ENCODE data around the gene AP1B1. TPM values are rescaled to one million over a fixed set of nuclear protein-coding genes. Genes with fewer than 3 reads are reported as not detected.

Gene AP1B1
- total RNA-seq, 1 donor = 37.3 TPM

- Histone ChIP-seq H4K20me1 (ENCODE audit: insufficient read depth, low read length) (peaks cover 10% of the 10 kb centered on the region), H2AFZ (ENCODE audit: low read length) (no peak overlapping the region), H3K79me2 (ENCODE audit: insufficient read depth, low read length) (no peaks in the 10 kb centered on the region), H3K9me3 (ENCODE audit: low read depth, low read length) (no peaks in the 10 kb centered on the region), H3K4me2 (ENCODE audit: insufficient read depth, low read length) (no peak overlapping the region), H3K4me1 (ENCODE audit: insufficient read depth, low read length) (peaks cover 3% of the 10 kb centered on the region), H3K36me3 (ENCODE audit: insufficient read depth, low read length) (peaks cover 48% of the 10 kb centered on the region), H3K27ac (ENCODE audit: low read depth, low read length) (no peak overlapping the region), H3K27me3 (ENCODE audit: insufficient read depth, low read length) (no peaks in the 10 kb centered on the region), H3K4me3 (ENCODE audit: insufficient read depth, low read length) (no peak overlapping the region)
- peak; percentile 56 for DNase-seq (ENCODE audit: insufficient read length, low spot score, missing footprints)
- no peak for TF ChIP-seq CTCF (IDR thresholded peaks at IDR 0.05; ENCODE audit: extremely low read depth, low read depth, low read length)
Observed at GRCh38 chr22:29341849-29342127, 46.6 kb downstream of the AP1B1 start.

DNA sequence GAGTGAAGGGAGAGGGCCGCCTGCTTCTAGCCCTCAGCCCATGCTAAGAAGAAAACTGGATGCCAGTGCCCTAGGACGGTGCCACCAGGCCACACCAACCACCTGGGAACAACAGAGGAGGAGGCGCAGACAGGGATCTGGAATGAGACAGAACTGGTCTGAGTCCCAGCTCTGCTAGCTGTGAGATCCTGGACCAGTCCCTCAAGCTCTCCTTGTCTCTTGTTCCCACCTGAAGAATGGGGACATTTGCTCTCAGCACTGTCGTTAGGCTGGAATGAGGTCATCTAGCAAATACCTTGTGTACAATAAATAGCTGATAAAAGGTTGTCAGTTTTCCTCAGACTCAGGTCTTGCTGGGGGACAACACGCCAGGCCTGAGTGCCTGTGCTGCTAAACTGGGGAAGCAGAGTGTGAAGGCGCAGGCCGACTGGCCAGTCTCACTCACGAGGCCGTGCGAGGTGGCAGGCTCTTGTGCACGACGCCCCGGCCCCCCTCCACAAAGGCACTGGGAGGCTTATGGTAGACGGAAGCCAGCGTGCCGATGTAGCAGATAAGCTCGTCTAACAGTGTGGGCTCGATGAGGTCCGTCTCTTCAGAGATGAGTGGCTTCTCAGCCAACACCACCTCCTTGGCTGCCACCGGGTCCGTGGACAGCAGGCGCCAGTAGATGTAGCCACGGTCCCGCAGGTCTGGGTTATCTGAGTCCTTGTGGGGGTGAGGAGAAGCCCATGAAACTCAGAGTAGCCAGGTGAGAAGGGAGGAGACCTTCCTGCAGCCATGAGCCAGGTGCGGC lies 47.1 kb downstream of the AP1B1 start:
- Histone ChIP-seq H3K4me3 (ENCODE audit: insufficient read depth, low read length) (no peak overlapping the region), H3K9me3 (ENCODE audit: low read depth, low read length) (no peaks in the 10 kb centered on the region), H3K79me2 (ENCODE audit: insufficient read depth, low read length) (no peaks in the 10 kb centered on the region), H3K36me3 (ENCODE audit: insufficient read depth, low read length) (peaks cover 47% of the 10 kb centered on the region), H3K4me2 (ENCODE audit: insufficient read depth, low read length) (no peak overlapping the region), H3K27ac (ENCODE audit: low read depth, low read length) (no peak overlapping the region), H3K27me3 (ENCODE audit: insufficient read depth, low read length) (no peaks in the 10 kb centered on the region), H2AFZ (ENCODE audit: low read length) (no peak overlapping the region), H3K4me1 (ENCODE audit: insufficient read depth, low read length) (peaks cover 3% of the 10 kb centered on the region), H4K20me1 (ENCODE audit: insufficient read depth, low read length) (peaks cover 10% of the 10 kb centered on the region)
- peak; percentile 42 for DNase-seq (ENCODE audit: insufficient read length, low spot score, missing footprints)
- TF ChIP-seq CTCF (IDR thresholded peaks at IDR 0.05; ENCODE audit: extremely low read depth, low read depth, low read length) = no peak

DNA sequence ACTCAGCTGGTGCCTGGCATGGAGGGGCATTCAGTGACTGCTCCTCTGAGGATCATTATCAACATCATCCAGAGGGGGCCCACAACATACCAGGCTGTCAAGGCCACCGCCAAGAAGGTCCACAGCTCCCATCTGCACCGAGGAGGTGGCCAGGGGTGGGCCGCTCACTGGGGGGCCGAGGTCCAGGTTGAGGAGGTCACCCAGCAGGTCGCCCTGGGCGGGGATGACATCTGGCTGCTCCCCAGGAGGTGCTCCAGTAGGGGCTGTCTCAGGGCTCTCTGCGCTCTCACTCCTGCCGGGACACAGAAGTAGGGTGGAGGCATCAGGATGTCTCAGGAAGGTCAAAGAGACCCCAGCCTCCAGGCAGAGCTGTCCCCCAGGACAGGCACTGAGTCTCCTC lies 47.8 kb downstream of the AP1B1 start:
- no peak for DNase-seq (ENCODE audit: insufficient read length, low spot score, missing footprints)
- no peak for TF ChIP-seq CTCF (IDR thresholded peaks at IDR 0.05; ENCODE audit: extremely low read depth, low read depth, low read length)
- H3K36me3 ChIP-seq (ENCODE audit: insufficient read depth, low read length) = peaks cover 51% of the 10 kb centered on the region

GRCh38 chr22:29339381-29340235 lies 48.8 kb downstream of the AP1B1 start:
- Histone ChIP-seq H4K20me1 (ENCODE audit: insufficient read depth, low read length) (peaks cover 10% of the 10 kb centered on the region), H2AFZ (ENCODE audit: low read length) (no peak overlapping the region), H3K4me3 (ENCODE audit: insufficient read depth, low read length) (no peak overlapping the region), H3K27ac (ENCODE audit: low read depth, low read length) (no peak overlapping the region), H3K9me3 (ENCODE audit: low read depth, low read length) (no peaks in the 10 kb centered on the region), H3K36me3 (ENCODE audit: insufficient read depth, low read length) (peaks cover 51% of the 10 kb centered on the region), H3K27me3 (ENCODE audit: insufficient read depth, low read length) (no peaks in the 10 kb centered on the region), H3K79me2 (ENCODE audit: insufficient read depth, low read length) (no peaks in the 10 kb centered on the region), H3K4me2 (ENCODE audit: insufficient read depth, low read length) (no peak overlapping the region), H3K4me1 (ENCODE audit: insufficient read depth, low read length) (peaks cover 2% of the 10 kb centered on the region)
- no peak for TF ChIP-seq CTCF (IDR thresholded peaks at IDR 0.05; ENCODE audit: extremely low read depth, low read depth, low read length)
- peak; percentile 79 for DNase-seq (ENCODE audit: insufficient read length, low spot score, missing footprints)

More for the DNA sequence above, 47.8 kb downstream of the AP1B1 start:
- no peaks in the 10 kb centered on the region for H3K27me3 ChIP-seq (ENCODE audit: insufficient read depth, low read length)
- no peak overlapping the region for H3K27ac ChIP-seq (ENCODE audit: low read depth, low read length)
- H2AFZ ChIP-seq (ENCODE audit: low read length) = no peak overlapping the region
- no peaks in the 10 kb centered on the region for H3K79me2 ChIP-seq (ENCODE audit: insufficient read depth, low read length)
- no peaks in the 10 kb centered on the region for H3K9me3 ChIP-seq (ENCODE audit: low read depth, low read length)
- H4K20me1 ChIP-seq (ENCODE audit: insufficient read depth, low read length) = peaks cover 10% of the 10 kb centered on the region
- no peak overlapping the region for H3K4me3 ChIP-seq (ENCODE audit: insufficient read depth, low read length)
- H3K4me2 ChIP-seq (ENCODE audit: insufficient read depth, low read length) = no peak overlapping the region
- H3K4me1 ChIP-seq (ENCODE audit: insufficient read depth, low read length) = peaks cover 3% of the 10 kb centered on the region

Data from osteoblast (primary cell).